ENCODE data around the gene STAMBPL1.

- no peak for TF ChIP-seq ZBTB33 (IDR thresholded peaks at IDR 0.05; ENCODE audit: borderline replicate concordance, low read depth)
- no peak for TF ChIP-seq YY1 (IDR thresholded peaks at IDR 0.05; ENCODE audit: low read depth)
- TF ChIP-seq TEAD4 (IDR thresholded peaks at IDR 0.05; ENCODE audit: borderline replicate concordance, insufficient read depth) = no peak
- no peak for TF ChIP-seq ELF1 (IDR thresholded peaks at IDR 0.05)
- TF ChIP-seq MXI1 (IDR thresholded peaks at IDR 0.05; ENCODE audit: low read depth, low read length) = no peak
These were observed 21.6 kb upstream of the STAMBPL1 start for GRCh38 chr10:88858491-88858890.

All from SK-N-SH (cell line).